Measurements from ENCODE around the gene PEPD.

The PEPD gene

GRCh38 chr19:33395561-33396550, 125.7 kb downstream of the PEPD start:
- DNase-seq (ENCODE audit: low read depth) = no peak

- DNase-seq (ENCODE audit: low read depth) = no peak
Observed at GRCh38 chr19:33394723-33395560, 126.6 kb downstream of the PEPD start.

GRCh38 chr19:33394006-33394722, 127.4 kb downstream of the PEPD start:
- DNase-seq (ENCODE audit: low read depth) = no peak

GRCh38 chr19:33393286-33394005, 128.1 kb downstream of the PEPD start:
- DNase-seq (ENCODE audit: low read depth) = no peak

- no peak for DNase-seq (ENCODE audit: low read depth)
Observed at GRCh38 chr19:33392341-33393285, 129.0 kb downstream of the PEPD start.

- no peak for DNase-seq (ENCODE audit: low read depth)
Observed at GRCh38 chr19:33391631-33392249, 129.9 kb downstream of the PEPD start.

- no peak for DNase-seq (ENCODE audit: low read depth)
Observed at GRCh38 chr19:33390908-33391630, 130.5 kb downstream of the PEPD start.

GRCh38 chr19:33390101-33390907, 131.3 kb downstream of the PEPD start:
- no peak for DNase-seq (ENCODE audit: low read depth)

- no peak for DNase-seq (ENCODE audit: low read depth)
Observed at GRCh38 chr19:33389421-33390100, 132.0 kb downstream of the PEPD start.

GRCh38 chr19:33388725-33389420, 132.7 kb downstream of the PEPD start:
- DNase-seq (ENCODE audit: low read depth) = no peak

GRCh38 chr19:33388231-33388724, 133.3 kb downstream of the PEPD start:
- DNase-seq (ENCODE audit: low read depth) = no peak

- no peak for DNase-seq (ENCODE audit: low read depth)
Observed at GRCh38 chr19:33387351-33388230, 134.0 kb downstream of the PEPD start.

GRCh38 chr19:33386361-33386858, 135.2 kb downstream of the PEPD start:
- no peak for DNase-seq (ENCODE audit: low read depth)

GRCh38 chr19:33385956-33386355, 135.6 kb downstream of the PEPD start:
- DNase-seq (ENCODE audit: low read depth) = no peak

- DNase-seq (ENCODE audit: low read depth) = no peak
Observed at GRCh38 chr19:33384983-33385382, 136.6 kb downstream of the PEPD start.
